Stimulated activated CD4-positive, alpha-beta T cell treated with anti-CD3 and anti-CD28 coated beads, Interleukin-4, amount 100 ng/mL, for 4 hours (primary cell): ENCODE results near the gene HELQ.

Experiments used
- DNase-seq, 2 experiments: peaks; one replicate each; pipeline ENCODE4 v3.0.0-alpha.2; 2020

HELQ gene

GRCh38 chr4:83369831-83370639 is 85.6 kb downstream of the HELQ start:
- no peak for DNase-seq

- DNase-seq, result no peak
Observed at GRCh38 chr4:83364312-83364711, 91.3 kb downstream of the HELQ start.

- DNase-seq, result no peak
Observed at GRCh38 chr4:83362492-83363329, 92.9 kb downstream of the HELQ start.

- DNase-seq, result no peak
Observed at GRCh38 chr4:83361416-83362103, 94.1 kb downstream of the HELQ start.

- no peak for DNase-seq
Observed at GRCh38 chr4:83360018-83360417, 95.6 kb downstream of the HELQ start.

GRCh38 chr4:83358410-83358809 is 97.2 kb downstream of the HELQ start:
- DNase-seq, result no peak
